Ascending aorta (tissue), 2 donors: ENCODE measurements around the gene LAMA3. TPM values are rescaled to one million over a fixed set of nuclear protein-coding genes. Genes with fewer than 3 reads are reported as not detected.
A peak's percentile ranks its signal among the peaks of the same experiment; 100 is the strongest.

Source experiments
- DNase-seq, 2 donors: peaks; one replicate each; pipeline ENCODE4 v3.0.0-alpha.2; 2019; ENCODE audit warnings: low spot score in 2 of 2
- H3K27ac ChIP-seq, 2 donors: fragments of 200-600 bp; sonication (generic); one replicate each; pipeline ENCODE4 v1.5.1; 2016 to 2017; ENCODE audit warnings: mild to moderate bottlenecking in 1 of 2
- H3K27me3 ChIP-seq: fragments of 200-600 bp; sonication (generic); one replicate; pipeline ENCODE4 v1.5.1; 2017
- H3K36me3 ChIP-seq, 2 donors: fragments of 200-600 bp; sonication (generic); one replicate each; pipeline ENCODE4 v1.5.1; 2016
- H3K4me1 ChIP-seq, 2 donors: fragments of 200-600 bp; sonication (generic); one replicate each; pipeline ENCODE4 v1.5.1; 2016 to 2017; ENCODE audit warnings: mild to moderate bottlenecking in 1 of 2
- H3K4me3 ChIP-seq, 2 donors: fragments of 200-600 bp; sonication (generic); one replicate each; pipeline ENCODE4 v1.5.1; 2016 to 2017; ENCODE audit warnings: mild to moderate bottlenecking in 1 of 2
- H3K9me3 ChIP-seq, 2 donors: fragments of 200-600 bp; sonication (generic); one replicate each; pipeline ENCODE4 v1.5.1; 2016
- intact Hi-C: fragments of 100-400 bp; cut with DNase I; formaldehyde crosslinking; loops from one replicate; pipeline ENCODE4 v1.15.1; 2023
- total RNA-seq: library from RNA; depleted of rRNA; stranded (reverse); fragments of >200 nt; gene quantifications from one replicate; pipeline ENCODE4 v1.1.0, GENCODE V29; 2016
- TF ChIP-seq, protein P1 (sequence below), 3 experiments: fragments of 200-600 bp in 2 of 3; fragments of 450-650 bp in 1 of 3; sonication (generic) in 2 of 3; IDR thresholded peaks; one replicate each; pipeline ENCODE4 v1.5.1; 2016 to 2019; ENCODE audit warnings: antibody characterized with exemption in 3 of 3, mild to moderate bottlenecking in 1 of 3, moderate library complexity in 1 of 3

LAMA3 gene
- total RNA-seq, 1 donor from 2014 or later: 27.2 TPM

- TF ChIP-seq, protein P1, sequence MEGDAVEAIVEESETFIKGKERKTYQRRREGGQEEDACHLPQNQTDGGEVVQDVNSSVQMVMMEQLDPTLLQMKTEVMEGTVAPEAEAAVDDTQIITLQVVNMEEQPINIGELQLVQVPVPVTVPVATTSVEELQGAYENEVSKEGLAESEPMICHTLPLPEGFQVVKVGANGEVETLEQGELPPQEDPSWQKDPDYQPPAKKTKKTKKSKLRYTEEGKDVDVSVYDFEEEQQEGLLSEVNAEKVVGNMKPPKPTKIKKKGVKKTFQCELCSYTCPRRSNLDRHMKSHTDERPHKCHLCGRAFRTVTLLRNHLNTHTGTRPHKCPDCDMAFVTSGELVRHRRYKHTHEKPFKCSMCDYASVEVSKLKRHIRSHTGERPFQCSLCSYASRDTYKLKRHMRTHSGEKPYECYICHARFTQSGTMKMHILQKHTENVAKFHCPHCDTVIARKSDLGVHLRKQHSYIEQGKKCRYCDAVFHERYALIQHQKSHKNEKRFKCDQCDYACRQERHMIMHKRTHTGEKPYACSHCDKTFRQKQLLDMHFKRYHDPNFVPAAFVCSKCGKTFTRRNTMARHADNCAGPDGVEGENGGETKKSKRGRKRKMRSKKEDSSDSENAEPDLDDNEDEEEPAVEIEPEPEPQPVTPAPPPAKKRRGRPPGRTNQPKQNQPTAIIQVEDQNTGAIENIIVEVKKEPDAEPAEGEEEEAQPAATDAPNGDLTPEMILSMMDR (IDR thresholded peaks at IDR 0.05): no peak
- intact Hi-C loops: loop anchor here (2.0 to 10.0 kb wide), 3 partner anchors 38 to 320 kb away; partner anchors contain the start of gene RMC1
- no peaks in the 10 kb centered on the region for H3K36me3 ChIP-seq
- no peak overlapping the region for H3K4me3 ChIP-seq
- no peaks in the 10 kb centered on the region for H3K9me3 ChIP-seq
- peaks cover 8 to 20% of the 10 kb centered on the region in 2 donors for H3K4me1 ChIP-seq
- no peaks in the 10 kb centered on the region for H3K27me3 ChIP-seq
- DNase-seq: no peak
- H3K27ac ChIP-seq: peak overlapping the region in 1 of 2 donors; percentile 80
These were observed 135.4 kb downstream of the LAMA3 start for GRCh38 chr18:23824669-23825068.

DNA sequence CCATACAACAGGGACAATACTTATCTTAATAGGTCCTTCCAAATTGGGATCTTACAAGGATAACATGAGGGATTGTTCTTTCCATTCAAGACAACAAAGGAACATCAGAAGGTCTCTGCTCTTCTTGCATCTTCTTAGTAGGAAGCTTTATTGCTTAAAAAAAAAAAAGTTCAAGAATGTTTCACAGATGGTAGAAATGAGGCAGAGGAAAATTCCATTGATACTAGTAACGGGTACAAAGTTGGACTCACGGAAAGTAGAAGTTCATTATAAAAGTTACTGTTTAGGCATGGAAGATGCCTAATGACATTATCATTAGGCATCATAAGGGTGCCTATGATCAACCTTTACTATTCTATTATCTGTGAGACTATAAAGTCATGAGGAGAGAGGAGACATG lies 136.2 kb downstream of the LAMA3 start:
- Histone ChIP-seq H3K4me3 (no peak overlapping the region), H3K27ac (peak overlapping the region; percentile 78 to 80), H3K4me1 (peaks cover 8 to 20% of the 10 kb centered on the region in 2 donors), H3K36me3 (no peaks in the 10 kb centered on the region), H3K27me3 (no peaks in the 10 kb centered on the region), H3K9me3 (no peaks in the 10 kb centered on the region)
- no peak for DNase-seq
- TF ChIP-seq, protein P1 (IDR thresholded peaks at IDR 0.05): no peak
- intact Hi-C loops: loop anchor here (2.0 to 10.0 kb wide), 3 partner anchors 37 to 321 kb away; partner anchors contain the start of gene RMC1

- TF ChIP-seq, protein P1 (IDR thresholded peaks at IDR 0.05): no peak
- no peaks in the 10 kb centered on the region for H3K36me3 ChIP-seq
- peaks cover 8 to 20% of the 10 kb centered on the region in 2 donors for H3K4me1 ChIP-seq
- H3K4me3 ChIP-seq: no peak overlapping the region
- DNase-seq: peak; percentile 50 to 91
- intact Hi-C loops: loop anchor here (2.0 to 10.0 kb wide), 3 partner anchors 36 to 321 kb away; partner anchors contain the start of gene RMC1
- H3K9me3 ChIP-seq: no peaks in the 10 kb centered on the region
- H3K27me3 ChIP-seq: no peaks in the 10 kb centered on the region
- peak overlapping the region; percentile 78 to 80 for H3K27ac ChIP-seq
These were observed 136.7 kb downstream of the LAMA3 start for GRCh38 chr18:23825978-23826405.

DNA sequence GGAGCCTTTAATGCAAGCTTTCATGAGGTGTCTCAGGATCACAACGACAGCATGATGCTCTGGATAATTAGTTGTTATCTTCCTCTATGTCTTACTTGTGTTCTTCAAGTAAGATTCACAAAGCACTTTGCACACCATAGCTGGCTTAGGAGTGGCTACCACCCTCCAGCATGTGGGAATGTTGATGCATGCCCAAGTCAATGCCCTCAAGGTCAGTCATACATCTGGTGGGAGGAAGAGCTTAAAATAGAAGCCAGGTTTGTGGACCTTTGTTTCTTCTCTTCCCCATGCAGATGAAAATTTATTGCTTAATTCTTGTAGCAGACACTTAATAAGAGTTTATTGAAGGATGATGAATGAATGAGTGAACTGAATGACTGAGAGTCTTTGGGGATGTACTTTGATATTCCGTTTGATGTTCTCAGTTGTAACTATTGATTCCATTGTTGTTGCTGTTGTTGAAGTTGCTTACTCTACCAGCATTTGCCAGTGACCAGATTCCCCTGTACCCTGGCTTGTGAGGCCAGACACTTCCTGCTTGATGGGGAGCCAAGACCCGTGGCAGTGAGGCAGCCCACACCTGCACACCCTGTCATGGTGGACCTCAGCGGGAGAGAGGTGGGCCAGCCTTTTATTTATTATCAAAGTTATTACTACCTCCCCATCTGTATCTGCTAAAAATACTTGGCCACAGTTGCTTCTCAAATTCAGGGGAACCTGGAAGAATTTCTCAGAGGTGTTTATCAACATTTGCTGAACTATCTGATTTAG lies 137.8 kb downstream of the LAMA3 start:
- TF ChIP-seq, protein P1 (IDR thresholded peaks at IDR 0.05): no peak
- H3K4me3 ChIP-seq: no peak overlapping the region
- H3K36me3 ChIP-seq: no peaks in the 10 kb centered on the region
- no peaks in the 10 kb centered on the region for H3K9me3 ChIP-seq
- DNase-seq: no peak
- peaks cover 8 to 20% of the 10 kb centered on the region in 2 donors for H3K4me1 ChIP-seq
- H3K27ac ChIP-seq: peak overlapping the region; percentile 78 to 80
- no peaks in the 10 kb centered on the region for H3K27me3 ChIP-seq
- intact Hi-C loops: loop anchor here (5.0 to 10.0 kb wide), 2 partner anchors 35 to 322 kb away; partner anchors contain the start of gene RMC1

DNA sequence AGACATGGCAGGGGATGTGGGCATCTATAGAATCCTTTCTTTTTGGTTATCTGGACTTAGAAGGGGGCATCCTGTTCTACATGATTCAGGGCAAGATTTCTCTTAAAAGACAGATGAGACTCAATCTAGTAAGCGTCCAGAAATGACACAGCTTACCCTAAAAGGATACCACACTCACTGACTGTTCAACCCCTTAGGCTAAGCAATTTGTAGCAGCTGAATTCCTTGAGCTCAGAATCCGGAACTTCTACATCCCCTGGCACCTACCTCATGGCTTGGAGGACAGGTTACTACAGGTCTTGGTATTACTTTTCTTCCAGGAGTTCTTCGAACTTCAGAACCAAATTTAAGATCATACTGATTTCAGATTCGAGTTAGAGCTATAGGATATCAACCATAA lies 138.4 kb downstream of the LAMA3 start:
- no peaks in the 10 kb centered on the region for H3K9me3 ChIP-seq
- no peak overlapping the region for H3K4me3 ChIP-seq
- intact Hi-C loops: loop anchor here (5.0 to 10.0 kb wide), 2 partner anchors 35 to 323 kb away; partner anchors contain the start of gene RMC1
- no peaks in the 10 kb centered on the region for H3K27me3 ChIP-seq
- DNase-seq: no peak
- H3K27ac ChIP-seq: peak overlapping the region in 1 of 2 donors; percentile 78
- TF ChIP-seq, protein P1 (IDR thresholded peaks at IDR 0.05): no peak
- peaks cover 8 to 20% of the 10 kb centered on the region in 2 donors for H3K4me1 ChIP-seq
- no peaks in the 10 kb centered on the region for H3K36me3 ChIP-seq
